ENCODE results near the gene GLB1L2.

- TF ChIP-seq CTCF (conservative IDR thresholded peaks at IDR 0.05; ENCODE audit: low read depth, low read length) (no peak), POLR2A (IDR thresholded peaks at IDR 0.05; ENCODE audit: low read depth, low read length) (no peak), CEBPB (IDR thresholded peaks at IDR 0.05; ENCODE audit: low read depth, low read length) (no peak), MAFK (IDR thresholded peaks at IDR 0.05; ENCODE audit: low read depth, low read length) (no peak), RCOR1 (IDR thresholded peaks at IDR 0.05; ENCODE audit: insufficient replicate concordance, low read length) (no peak), USF2 (IDR thresholded peaks at IDR 0.05; ENCODE audit: low read depth, low read length) (no peak), MXI1 (IDR thresholded peaks at IDR 0.05; ENCODE audit: borderline replicate concordance, low read depth, low read length) (no peak), RFX5 (IDR thresholded peaks at IDR 0.05; ENCODE audit: low read depth, low read length) (no peak), ELK1 (IDR thresholded peaks at IDR 0.05; ENCODE audit: borderline replicate concordance, low read depth, low read length) (no peak), MAZ (IDR thresholded peaks at IDR 0.05; ENCODE audit: borderline replicate concordance, low read depth, low read length) (no peak), RAD21 (IDR thresholded peaks at IDR 0.05; ENCODE audit: low read length) (no peak), FOS (IDR thresholded peaks at IDR 0.05; ENCODE audit: low read depth, low read length) (no peak), BHLHE40 (IDR thresholded peaks at IDR 0.05; ENCODE audit: low read depth, low read length) (no peak)
These were observed 1.0 kb upstream of the GLB1L2 start for GRCh38 chr11:134330611-134331353.
